ENCODE data around the gene CYP4B1. TPM values are rescaled to one million over a fixed set of nuclear protein-coding genes. Genes with fewer than 3 reads are reported as not detected.

The CYP4B1 gene
- total RNA-seq, 2 donors from 2014 or later = 41.4 to 73.3 TPM

GRCh38 chr1:46793126-46793525, 5.7 kb upstream of the CYP4B1 start:
- no peaks in the 10 kb centered on the region for H3K27me3 ChIP-seq (replicated peaks; ENCODE audit: insufficient read depth)
- 85% methylated on average over 3 of the region's 3 CpGs for WGBS
- DNase-seq (ENCODE audit: low spot score) = no peak
- H3K4me3 ChIP-seq = no peak overlapping the region
- H3K36me3 ChIP-seq = no peaks in the 10 kb centered on the region
- TF ChIP-seq POLR2A (IDR thresholded peaks at IDR 0.05) (no peak), POLR2AphosphoS5 (IDR thresholded peaks at IDR 0.05) (no peak)
- TF ChIP-seq, protein P1, sequence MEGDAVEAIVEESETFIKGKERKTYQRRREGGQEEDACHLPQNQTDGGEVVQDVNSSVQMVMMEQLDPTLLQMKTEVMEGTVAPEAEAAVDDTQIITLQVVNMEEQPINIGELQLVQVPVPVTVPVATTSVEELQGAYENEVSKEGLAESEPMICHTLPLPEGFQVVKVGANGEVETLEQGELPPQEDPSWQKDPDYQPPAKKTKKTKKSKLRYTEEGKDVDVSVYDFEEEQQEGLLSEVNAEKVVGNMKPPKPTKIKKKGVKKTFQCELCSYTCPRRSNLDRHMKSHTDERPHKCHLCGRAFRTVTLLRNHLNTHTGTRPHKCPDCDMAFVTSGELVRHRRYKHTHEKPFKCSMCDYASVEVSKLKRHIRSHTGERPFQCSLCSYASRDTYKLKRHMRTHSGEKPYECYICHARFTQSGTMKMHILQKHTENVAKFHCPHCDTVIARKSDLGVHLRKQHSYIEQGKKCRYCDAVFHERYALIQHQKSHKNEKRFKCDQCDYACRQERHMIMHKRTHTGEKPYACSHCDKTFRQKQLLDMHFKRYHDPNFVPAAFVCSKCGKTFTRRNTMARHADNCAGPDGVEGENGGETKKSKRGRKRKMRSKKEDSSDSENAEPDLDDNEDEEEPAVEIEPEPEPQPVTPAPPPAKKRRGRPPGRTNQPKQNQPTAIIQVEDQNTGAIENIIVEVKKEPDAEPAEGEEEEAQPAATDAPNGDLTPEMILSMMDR (IDR thresholded peaks at IDR 0.05) = no peak
- no peaks in the 10 kb centered on the region for H3K9me3 ChIP-seq
- intact Hi-C loops (cut with DNase I) = no loop called here
- H3K27ac ChIP-seq = no peak overlapping the region
- H3K4me1 ChIP-seq (replicated peaks) = no peaks in the 10 kb centered on the region

GRCh38 chr1:46797696-46798470, 963 bp upstream of the CYP4B1 start:
- intact Hi-C loops (cut with DNase I) = no loop called here
- no peaks in the 10 kb centered on the region for H3K36me3 ChIP-seq
- no peaks in the 10 kb centered on the region for H3K4me1 ChIP-seq (replicated peaks)
- no peak overlapping the region for H3K4me3 ChIP-seq
- no peak for DNase-seq (ENCODE audit: low spot score)
- H3K9me3 ChIP-seq = no peaks in the 10 kb centered on the region
- 50% methylated on average over 1 of the region's 1 CpG for WGBS
- no peaks in the 10 kb centered on the region for H3K27me3 ChIP-seq (replicated peaks; ENCODE audit: insufficient read depth)
- H3K27ac ChIP-seq = peak overlapping the region in 1 of 2 donors; percentile 17
- TF ChIP-seq, protein P1 (IDR thresholded peaks at IDR 0.05) = no peak
- peak; percentile 11 for TF ChIP-seq POLR2AphosphoS5 (IDR thresholded peaks at IDR 0.05)

GRCh38 chr1:46800742-46801141, 1.9 kb downstream of the CYP4B1 start:
- no peaks in the 10 kb centered on the region for H3K4me1 ChIP-seq (replicated peaks)
- H3K27ac ChIP-seq = no peak overlapping the region
- H3K4me3 ChIP-seq = peak overlapping the region in 1 of 2 donors; percentile 5
- no peak for TF ChIP-seq POLR2AphosphoS5 (IDR thresholded peaks at IDR 0.05)
- no peak for TF ChIP-seq POLR2A (IDR thresholded peaks at IDR 0.05)
- TF ChIP-seq, protein P1 (IDR thresholded peaks at IDR 0.05) = no peak
- no peak for DNase-seq (ENCODE audit: low spot score)
- 64% methylated on average over 4 of the region's 4 CpGs for WGBS
- no peaks in the 10 kb centered on the region for H3K27me3 ChIP-seq (replicated peaks; ENCODE audit: insufficient read depth)
- no peaks in the 10 kb centered on the region for H3K36me3 ChIP-seq
- no peaks in the 10 kb centered on the region for H3K9me3 ChIP-seq
- intact Hi-C loops (cut with DNase I) = no loop called here

DNA sequence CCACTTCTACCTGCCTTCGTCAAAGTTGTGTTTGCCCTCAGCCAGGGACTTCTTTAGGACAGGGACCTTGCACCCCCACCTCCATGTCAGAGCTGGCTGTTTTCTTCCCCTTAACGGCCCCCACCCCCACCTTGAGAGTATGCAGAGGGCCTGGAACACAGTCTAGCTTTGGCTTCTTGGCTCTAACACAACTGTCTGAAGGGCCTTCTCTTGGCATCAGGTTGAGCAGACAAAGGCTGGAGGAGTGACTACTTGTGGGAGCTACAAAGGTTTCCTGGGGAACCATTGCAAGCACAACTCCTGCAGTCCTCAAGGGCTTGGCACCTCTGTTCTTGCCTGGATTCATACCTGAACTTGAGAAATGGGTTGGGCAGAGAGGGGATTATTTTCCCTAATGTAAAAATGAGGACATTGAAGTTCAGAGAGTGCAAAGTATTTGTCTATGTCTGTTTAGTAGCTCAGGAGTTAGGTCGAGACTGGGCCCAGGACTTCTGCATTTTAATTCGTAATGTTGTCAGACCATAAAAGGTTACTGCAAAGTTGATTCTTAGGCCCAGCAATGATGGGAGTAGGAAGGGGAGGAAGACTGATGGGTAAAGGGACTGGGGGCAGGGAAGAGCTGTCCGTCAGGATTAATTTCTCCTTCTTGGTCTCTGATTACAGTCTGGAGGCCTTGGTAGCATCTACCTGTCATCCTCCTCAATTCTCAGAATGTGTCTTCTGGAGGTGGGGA, 2.6 kb downstream of the CYP4B1 start:
- no peak for DNase-seq (ENCODE audit: low spot score)
- Histone ChIP-seq H3K27me3 (replicated peaks; ENCODE audit: insufficient read depth) (no peaks in the 10 kb centered on the region), H3K4me1 (replicated peaks) (no peaks in the 10 kb centered on the region), H3K36me3 (no peaks in the 10 kb centered on the region), H3K4me3 (peak overlapping the region in 1 of 2 donors; percentile 5), H3K9me3 (no peaks in the 10 kb centered on the region), H3K27ac (no peak overlapping the region)
- WGBS = 74% methylated on average over 5 of the region's 5 CpGs
- intact Hi-C loops (cut with DNase I) = no loop called here
- no peak for TF ChIP-seq POLR2AphosphoS5 (IDR thresholded peaks at IDR 0.05)
- no peak for TF ChIP-seq POLR2A (IDR thresholded peaks at IDR 0.05)
- TF ChIP-seq, protein P1 (IDR thresholded peaks at IDR 0.05) = no peak
